ENCODE results near the gene PPFIA2.

The PPFIA2 gene

GRCh38 chr12:81461163-81461562 lies 298.0 kb downstream of the PPFIA2 start:
- TF ChIP-seq TCF4 (CRISPR knock-in tag; IDR thresholded peaks at IDR 0.05; ENCODE audit: borderline replicate concordance) (no peak), PATZ1 (CRISPR knock-in tag; IDR thresholded peaks at IDR 0.05; ENCODE audit: borderline replicate concordance) (no peak), ZFP3 (CRISPR knock-in tag; IDR thresholded peaks at IDR 0.05) (no peak), ISL1 (CRISPR knock-in tag; IDR thresholded peaks at IDR 0.05) (no peak), CSDC2 (CRISPR knock-in tag; IDR thresholded peaks at IDR 0.05) (no peak), ARNTL (CRISPR knock-in tag; IDR thresholded peaks at IDR 0.05; ENCODE audit: borderline replicate concordance, low read depth) (no peak), RARB (CRISPR knock-in tag; IDR thresholded peaks at IDR 0.05) (no peak)
- no peak for ATAC-seq

- ATAC-seq: peak; percentile 95
- no peak for TF ChIP-seq ARNTL (CRISPR knock-in tag; IDR thresholded peaks at IDR 0.05; ENCODE audit: borderline replicate concordance, low read depth)
- TF ChIP-seq PATZ1 (CRISPR knock-in tag; IDR thresholded peaks at IDR 0.05; ENCODE audit: borderline replicate concordance): no peak
- TF ChIP-seq GLIS3 (CRISPR knock-in tag; IDR thresholded peaks at IDR 0.05): no peak
Measured at GRCh38 chr12:81450920-81451739, 308.0 kb downstream of the PPFIA2 start.

GRCh38 chr12:81441629-81442028 lies 317.5 kb downstream of the PPFIA2 start:
- TF ChIP-seq TCF4 (CRISPR knock-in tag; IDR thresholded peaks at IDR 0.05; ENCODE audit: borderline replicate concordance): no peak
- TF ChIP-seq POU6F1 (CRISPR knock-in tag; IDR thresholded peaks at IDR 0.05; ENCODE audit: borderline replicate concordance, low read depth): no peak
- TF ChIP-seq RARB (CRISPR knock-in tag; IDR thresholded peaks at IDR 0.05): no peak
- no peak for TF ChIP-seq ARNTL (CRISPR knock-in tag; IDR thresholded peaks at IDR 0.05; ENCODE audit: borderline replicate concordance, low read depth)
- no peak for TF ChIP-seq ESRRG (CRISPR knock-in tag; IDR thresholded peaks at IDR 0.05)
- no peak for TF ChIP-seq TSHZ2 (CRISPR knock-in tag; IDR thresholded peaks at IDR 0.05)
- no peak for TF ChIP-seq OSR1 (CRISPR knock-in tag; IDR thresholded peaks at IDR 0.05)
- TF ChIP-seq ZFP30 (CRISPR knock-in tag; IDR thresholded peaks at IDR 0.05): no peak
- TF ChIP-seq BACH2 (CRISPR knock-in tag; IDR thresholded peaks at IDR 0.05; ENCODE audit: borderline replicate concordance): no peak
- TF ChIP-seq ZFP3 (CRISPR knock-in tag; IDR thresholded peaks at IDR 0.05): no peak
- TF ChIP-seq CREB5 (CRISPR knock-in tag; IDR thresholded peaks at IDR 0.05; ENCODE audit: low read depth): no peak
- ATAC-seq: no peak

GRCh38 chr12:81440001-81440400 lies 319.1 kb downstream of the PPFIA2 start:
- TF ChIP-seq TOX (CRISPR knock-in tag; IDR thresholded peaks at IDR 0.05; ENCODE audit: borderline replicate concordance) (no peak), ZFP3 (CRISPR knock-in tag; IDR thresholded peaks at IDR 0.05) (no peak), TCF4 (CRISPR knock-in tag; IDR thresholded peaks at IDR 0.05; ENCODE audit: borderline replicate concordance) (no peak), CSDC2 (CRISPR knock-in tag; IDR thresholded peaks at IDR 0.05) (no peak), ZNF8 (CRISPR knock-in tag; IDR thresholded peaks at IDR 0.05) (no peak)
- no peak for ATAC-seq
